ENCODE data around the gene RANBP3.

DNA sequence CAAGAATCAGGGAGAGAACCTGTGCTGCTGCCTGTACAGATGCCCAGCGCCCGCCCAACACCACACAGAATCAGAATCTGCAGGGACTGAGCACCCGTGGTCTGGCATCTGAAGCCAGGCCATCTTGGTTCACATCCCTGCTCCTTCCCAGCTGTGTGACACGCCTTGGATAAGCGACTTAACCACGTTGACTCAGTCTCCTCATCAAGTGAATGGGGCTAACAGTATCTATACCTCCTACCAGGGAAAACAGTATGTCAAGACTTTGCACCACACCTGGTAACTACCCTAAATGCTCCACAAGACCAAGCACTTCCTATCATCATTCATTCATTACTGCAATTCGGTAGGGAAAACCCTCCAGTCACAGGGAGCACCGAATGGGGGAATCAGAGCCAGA, 1.2 kb downstream of the RANBP3 start:
- TF ChIP-seq, protein P1, sequence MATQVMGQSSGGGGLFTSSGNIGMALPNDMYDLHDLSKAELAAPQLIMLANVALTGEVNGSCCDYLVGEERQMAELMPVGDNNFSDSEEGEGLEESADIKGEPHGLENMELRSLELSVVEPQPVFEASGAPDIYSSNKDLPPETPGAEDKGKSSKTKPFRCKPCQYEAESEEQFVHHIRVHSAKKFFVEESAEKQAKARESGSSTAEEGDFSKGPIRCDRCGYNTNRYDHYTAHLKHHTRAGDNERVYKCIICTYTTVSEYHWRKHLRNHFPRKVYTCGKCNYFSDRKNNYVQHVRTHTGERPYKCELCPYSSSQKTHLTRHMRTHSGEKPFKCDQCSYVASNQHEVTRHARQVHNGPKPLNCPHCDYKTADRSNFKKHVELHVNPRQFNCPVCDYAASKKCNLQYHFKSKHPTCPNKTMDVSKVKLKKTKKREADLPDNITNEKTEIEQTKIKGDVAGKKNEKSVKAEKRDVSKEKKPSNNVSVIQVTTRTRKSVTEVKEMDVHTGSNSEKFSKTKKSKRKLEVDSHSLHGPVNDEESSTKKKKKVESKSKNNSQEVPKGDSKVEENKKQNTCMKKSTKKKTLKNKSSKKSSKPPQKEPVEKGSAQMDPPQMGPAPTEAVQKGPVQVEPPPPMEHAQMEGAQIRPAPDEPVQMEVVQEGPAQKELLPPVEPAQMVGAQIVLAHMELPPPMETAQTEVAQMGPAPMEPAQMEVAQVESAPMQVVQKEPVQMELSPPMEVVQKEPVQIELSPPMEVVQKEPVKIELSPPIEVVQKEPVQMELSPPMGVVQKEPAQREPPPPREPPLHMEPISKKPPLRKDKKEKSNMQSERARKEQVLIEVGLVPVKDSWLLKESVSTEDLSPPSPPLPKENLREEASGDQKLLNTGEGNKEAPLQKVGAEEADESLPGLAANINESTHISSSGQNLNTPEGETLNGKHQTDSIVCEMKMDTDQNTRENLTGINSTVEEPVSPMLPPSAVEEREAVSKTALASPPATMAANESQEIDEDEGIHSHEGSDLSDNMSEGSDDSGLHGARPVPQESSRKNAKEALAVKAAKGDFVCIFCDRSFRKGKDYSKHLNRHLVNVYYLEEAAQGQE (tag by site-specific recombination; IDR thresholded peaks at IDR 0.05): no peak
- TF ChIP-seq ZNF292 (tag by site-specific recombination; IDR thresholded peaks at IDR 0.05; ENCODE audit: borderline replicate concordance, low read depth) (no peak), TCF7L2 (IDR thresholded peaks at IDR 0.05; ENCODE audit: borderline replicate concordance, low read depth, low read length) (no peak), CTCF (tag by site-specific recombination; IDR thresholded peaks at IDR 0.05) (no peak), KLF10 (tag by site-specific recombination; IDR thresholded peaks at IDR 0.05) (no peak), ZNF398 (tag by site-specific recombination; IDR thresholded peaks at IDR 0.05) (no peak), ZFP41 (tag by site-specific recombination; IDR thresholded peaks at IDR 0.05; ENCODE audit: borderline replicate concordance) (no peak), ZNF521 (tag by site-specific recombination; IDR thresholded peaks at IDR 0.05) (no peak), ZBTB49 (tag by site-specific recombination; IDR thresholded peaks at IDR 0.05; ENCODE audit: low read depth) (no peak)
- TF ChIP-seq, protein P2, sequence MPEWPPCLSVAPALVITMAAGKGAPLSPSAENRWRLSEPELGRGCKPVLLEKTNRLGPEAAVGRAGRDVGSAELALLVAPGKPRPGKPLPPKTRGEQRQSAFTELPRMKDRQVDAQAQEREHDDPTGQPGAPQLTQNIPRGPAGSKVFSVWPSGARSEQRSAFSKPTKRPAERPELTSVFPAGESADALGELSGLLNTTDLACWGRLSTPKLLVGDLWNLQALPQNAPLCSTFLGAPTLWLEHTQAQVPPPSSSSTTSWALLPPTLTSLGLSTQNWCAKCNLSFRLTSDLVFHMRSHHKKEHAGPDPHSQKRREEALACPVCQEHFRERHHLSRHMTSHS (tag by site-specific recombination; IDR thresholded peaks at IDR 0.05): no peak
- TF ChIP-seq, protein P3, sequence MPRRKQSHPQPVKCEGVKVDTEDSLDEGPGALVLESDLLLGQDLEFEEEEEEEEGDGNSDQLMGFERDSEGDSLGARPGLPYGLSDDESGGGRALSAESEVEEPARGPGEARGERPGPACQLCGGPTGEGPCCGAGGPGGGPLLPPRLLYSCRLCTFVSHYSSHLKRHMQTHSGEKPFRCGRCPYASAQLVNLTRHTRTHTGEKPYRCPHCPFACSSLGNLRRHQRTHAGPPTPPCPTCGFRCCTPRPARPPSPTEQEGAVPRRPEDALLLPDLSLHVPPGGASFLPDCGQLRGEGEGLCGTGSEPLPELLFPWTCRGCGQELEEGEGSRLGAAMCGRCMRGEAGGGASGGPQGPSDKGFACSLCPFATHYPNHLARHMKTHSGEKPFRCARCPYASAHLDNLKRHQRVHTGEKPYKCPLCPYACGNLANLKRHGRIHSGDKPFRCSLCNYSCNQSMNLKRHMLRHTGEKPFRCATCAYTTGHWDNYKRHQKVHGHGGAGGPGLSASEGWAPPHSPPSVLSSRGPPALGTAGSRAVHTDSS (tag by site-specific recombination; IDR thresholded peaks at IDR 0.05): no peak
- TF ChIP-seq, protein P4, sequence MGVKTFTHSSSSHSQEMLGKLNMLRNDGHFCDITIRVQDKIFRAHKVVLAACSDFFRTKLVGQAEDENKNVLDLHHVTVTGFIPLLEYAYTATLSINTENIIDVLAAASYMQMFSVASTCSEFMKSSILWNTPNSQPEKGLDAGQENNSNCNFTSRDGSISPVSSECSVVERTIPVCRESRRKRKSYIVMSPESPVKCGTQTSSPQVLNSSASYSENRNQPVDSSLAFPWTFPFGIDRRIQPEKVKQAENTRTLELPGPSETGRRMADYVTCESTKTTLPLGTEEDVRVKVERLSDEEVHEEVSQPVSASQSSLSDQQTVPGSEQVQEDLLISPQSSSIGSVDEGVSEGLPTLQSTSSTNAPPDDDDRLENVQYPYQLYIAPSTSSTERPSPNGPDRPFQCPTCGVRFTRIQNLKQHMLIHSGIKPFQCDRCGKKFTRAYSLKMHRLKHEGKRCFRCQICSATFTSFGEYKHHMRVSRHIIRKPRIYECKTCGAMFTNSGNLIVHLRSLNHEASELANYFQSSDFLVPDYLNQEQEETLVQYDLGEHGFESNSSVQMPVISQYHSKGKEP (tag by site-specific recombination; IDR thresholded peaks at IDR 0.05): no peak
